ENCODE results near the gene CGREF1.

Gene CGREF1

DNA sequence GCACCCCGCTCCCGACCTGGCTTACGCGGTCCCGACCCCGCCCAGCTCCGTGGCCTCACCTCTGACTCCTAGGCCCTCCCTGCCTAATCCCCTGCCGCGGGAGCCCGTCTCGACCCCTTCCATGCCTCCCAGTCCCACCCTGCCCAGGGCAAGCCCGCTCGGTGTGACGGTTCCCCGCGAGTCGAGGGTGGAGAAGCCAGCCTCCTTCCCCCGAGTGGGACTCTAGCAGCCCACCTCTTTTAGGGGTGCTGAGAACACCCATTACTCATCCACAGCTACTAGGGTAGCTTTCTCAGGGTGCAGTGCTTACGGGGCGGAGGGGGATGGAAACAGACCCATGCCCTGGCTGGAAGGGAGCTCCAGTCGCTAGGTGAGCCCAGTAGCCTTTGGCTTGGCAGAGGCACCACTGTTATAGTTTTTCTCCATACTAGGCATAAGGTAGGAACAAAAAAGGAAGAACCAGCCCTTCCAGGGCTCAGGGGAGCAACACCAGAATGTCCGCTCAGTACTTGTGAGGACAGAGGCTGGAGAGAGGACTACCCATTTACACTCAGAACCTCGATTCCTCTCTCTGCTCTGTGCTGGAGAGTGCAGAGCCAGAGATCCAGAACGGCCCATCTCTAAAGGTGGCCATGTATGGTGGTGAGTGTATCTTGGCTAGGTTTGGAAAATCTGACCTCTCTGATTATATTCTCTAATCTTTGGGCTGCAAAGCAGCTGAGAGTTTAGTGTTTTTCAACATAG is 66.9 kb downstream of the CGREF1 start:
- TF ChIP-seq CTCF (IDR thresholded peaks at IDR 0.05; ENCODE audit: low read depth, low read length) = no peak
- no peak for DNase-seq (ENCODE audit: low read depth in 2 of 2)
- H3K4me3 ChIP-seq (replicated peaks in 1 of 2; ENCODE audit: low read depth in 2 of 2, low read length in 2 of 2) = peak overlapping the region; percentile 91 to 97

- no peak for TF ChIP-seq CTCF (IDR thresholded peaks at IDR 0.05; ENCODE audit: low read depth, low read length)
- DNase-seq (ENCODE audit: low read depth in 2 of 2) = peak; percentile 95 to 96
- H3K4me3 ChIP-seq (replicated peaks in 1 of 2; ENCODE audit: low read depth in 2 of 2, low read length in 2 of 2) = peak within 1 kb of the TSS; percentile 91 to 97
Measured at GRCh38 chr2:27050996-27051901, 67.7 kb downstream of the CGREF1 start, which contains the start of gene AGBL5. Gene AGBL5, plus strand, starts transcription at chr2:27051668. Its CDS starts 1,291 bp downstream, at chr2:27052959.
